Measurements from ENCODE around the gene CGB7. TPM values are rescaled to one million over a fixed set of nuclear protein-coding genes. Genes with fewer than 3 reads are reported as not detected.
"Not testable (repeated sequence)": the region's sequence is repeated elsewhere in the genome, so short reads cannot be mapped to it uniquely, and the experiment has no call there.

Gene CGB7
- total RNA-seq, 4 donors from 2014 or later = not detected

DNA sequence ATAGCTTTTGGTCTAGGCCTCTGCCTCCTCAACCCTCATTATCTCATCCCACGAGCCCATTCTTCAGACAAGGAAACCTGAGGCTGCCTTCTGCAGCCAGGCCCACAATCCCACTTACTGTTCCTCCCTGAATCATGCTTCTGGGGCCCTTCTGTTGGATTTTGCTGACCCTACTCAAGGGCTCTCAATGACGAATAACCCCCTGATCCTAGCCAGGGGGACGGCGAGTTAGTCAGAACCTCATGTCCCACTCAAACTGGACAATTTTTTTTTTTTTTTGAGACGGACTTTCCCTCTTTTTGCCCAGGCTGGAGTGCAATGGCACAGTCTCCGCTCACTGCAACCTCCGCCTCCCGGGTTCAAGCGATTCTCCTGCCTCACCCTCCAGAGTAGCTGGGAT lies 35.4 kb downstream of the CGB7 start:
- Histone ChIP-seq H3K4me1 (peaks cover 0 to 7% of the 10 kb centered on the region in 2 donors), H3K4me3 (no peak overlapping the region), H3K27me3 (no peaks in the 10 kb centered on the region), H3K36me3 (no peaks in the 10 kb centered on the region), H3K9me3 (no peaks in the 10 kb centered on the region), H3K27ac (no peak overlapping the region)
- intact Hi-C loops (cut with DNase I; ENCODE audit: low total_unique reads) = no loop called here
- no peak for DNase-seq
- TF ChIP-seq, protein P1, sequence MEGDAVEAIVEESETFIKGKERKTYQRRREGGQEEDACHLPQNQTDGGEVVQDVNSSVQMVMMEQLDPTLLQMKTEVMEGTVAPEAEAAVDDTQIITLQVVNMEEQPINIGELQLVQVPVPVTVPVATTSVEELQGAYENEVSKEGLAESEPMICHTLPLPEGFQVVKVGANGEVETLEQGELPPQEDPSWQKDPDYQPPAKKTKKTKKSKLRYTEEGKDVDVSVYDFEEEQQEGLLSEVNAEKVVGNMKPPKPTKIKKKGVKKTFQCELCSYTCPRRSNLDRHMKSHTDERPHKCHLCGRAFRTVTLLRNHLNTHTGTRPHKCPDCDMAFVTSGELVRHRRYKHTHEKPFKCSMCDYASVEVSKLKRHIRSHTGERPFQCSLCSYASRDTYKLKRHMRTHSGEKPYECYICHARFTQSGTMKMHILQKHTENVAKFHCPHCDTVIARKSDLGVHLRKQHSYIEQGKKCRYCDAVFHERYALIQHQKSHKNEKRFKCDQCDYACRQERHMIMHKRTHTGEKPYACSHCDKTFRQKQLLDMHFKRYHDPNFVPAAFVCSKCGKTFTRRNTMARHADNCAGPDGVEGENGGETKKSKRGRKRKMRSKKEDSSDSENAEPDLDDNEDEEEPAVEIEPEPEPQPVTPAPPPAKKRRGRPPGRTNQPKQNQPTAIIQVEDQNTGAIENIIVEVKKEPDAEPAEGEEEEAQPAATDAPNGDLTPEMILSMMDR (IDR thresholded peaks at IDR 0.05) = no peak

DNA sequence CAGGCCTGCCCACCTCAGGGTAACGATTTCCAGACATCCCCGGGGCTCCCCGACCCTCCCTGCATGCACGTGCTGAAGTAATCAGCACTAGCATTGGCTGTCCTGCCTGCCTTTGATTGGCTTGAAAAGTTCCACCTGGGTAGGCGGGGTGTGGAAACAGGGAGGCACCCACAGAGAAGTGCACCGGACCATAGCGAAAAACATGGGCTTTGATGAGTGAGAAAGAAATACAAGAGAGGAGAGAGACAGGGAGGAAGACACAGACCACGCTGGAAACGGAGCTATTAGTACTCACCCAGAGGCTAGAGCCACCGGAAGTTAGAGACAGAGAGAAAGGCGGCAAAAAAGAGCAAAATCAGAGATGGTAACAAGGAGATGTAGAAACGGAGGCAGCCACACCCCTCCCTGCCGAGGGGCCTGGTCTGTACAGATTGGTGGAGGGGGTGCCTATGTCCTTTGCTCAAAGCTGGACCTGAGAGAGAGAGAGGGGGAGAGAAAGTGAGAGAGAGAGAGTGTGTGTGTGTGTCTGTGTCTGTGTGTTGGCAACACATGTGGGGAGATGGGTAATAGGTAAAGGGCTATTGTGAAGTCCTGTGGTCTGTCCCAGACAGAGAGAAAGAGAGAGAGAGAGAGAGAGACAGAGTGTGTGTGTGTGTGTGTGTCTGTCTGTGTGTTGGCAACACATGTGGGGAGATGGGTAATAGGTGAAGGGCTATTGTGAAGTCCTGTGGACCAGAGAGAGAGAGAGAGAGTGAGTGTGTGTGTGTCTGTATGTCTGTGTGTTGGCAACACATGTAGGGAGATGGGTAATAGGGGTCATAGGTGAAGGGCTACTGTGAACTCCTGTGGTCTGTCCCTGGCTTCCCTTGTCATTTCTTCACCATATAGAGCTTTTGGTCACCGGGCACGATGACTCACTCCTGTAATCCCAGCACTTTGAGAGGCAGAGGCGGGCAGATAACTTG lies 36.3 kb downstream of the CGB7 start:
- Histone ChIP-seq H3K36me3 (no peaks in the 10 kb centered on the region), H3K9me3 (no peaks in the 10 kb centered on the region), H3K4me3 (no peak overlapping the region), H3K27me3 (no peaks in the 10 kb centered on the region), H3K4me1 (peaks cover 0 to 7% of the 10 kb centered on the region in 2 donors), H3K27ac (no peak overlapping the region)
- no peak for TF ChIP-seq POLR2A (IDR thresholded peaks at IDR 0.05)
- TF ChIP-seq, protein P1 (IDR thresholded peaks at IDR 0.05) = no peak
- DNase-seq = no peak
- intact Hi-C loops (cut with DNase I; ENCODE audit: low total_unique reads) = no loop called here

DNA sequence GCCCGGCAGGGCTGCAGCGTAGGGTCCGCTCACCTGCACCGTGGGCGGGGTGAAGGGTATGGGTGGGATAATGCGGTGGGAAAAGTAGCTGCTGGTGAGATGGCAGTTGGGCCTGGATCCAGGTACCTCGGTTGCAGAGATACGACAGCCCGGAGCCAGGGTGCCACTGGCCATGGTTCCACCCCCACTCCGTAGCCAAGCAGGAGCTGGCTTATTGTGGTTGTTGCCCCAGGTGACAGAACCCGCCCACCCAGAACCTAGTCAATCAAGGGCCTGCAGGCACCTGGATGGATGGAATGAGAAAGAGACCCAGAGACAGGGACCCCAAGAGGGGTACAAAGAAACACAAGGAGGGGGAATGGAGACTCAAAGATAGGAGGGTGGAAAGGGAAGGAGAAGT lies 37.2 kb downstream of the CGB7 start:
- DNase-seq = no peak
- no peaks in the 10 kb centered on the region for H3K36me3 ChIP-seq
- TF ChIP-seq, protein P1 (IDR thresholded peaks at IDR 0.05) = no peak
- no peaks in the 10 kb centered on the region for H3K9me3 ChIP-seq
- H3K4me1 ChIP-seq = peaks cover 0 to 7% of the 10 kb centered on the region in 2 donors
- no peaks in the 10 kb centered on the region for H3K27me3 ChIP-seq
- no peak overlapping the region for H3K27ac ChIP-seq
- intact Hi-C loops (cut with DNase I; ENCODE audit: low total_unique reads) = no loop called here
- H3K4me3 ChIP-seq = no peak overlapping the region

DNA sequence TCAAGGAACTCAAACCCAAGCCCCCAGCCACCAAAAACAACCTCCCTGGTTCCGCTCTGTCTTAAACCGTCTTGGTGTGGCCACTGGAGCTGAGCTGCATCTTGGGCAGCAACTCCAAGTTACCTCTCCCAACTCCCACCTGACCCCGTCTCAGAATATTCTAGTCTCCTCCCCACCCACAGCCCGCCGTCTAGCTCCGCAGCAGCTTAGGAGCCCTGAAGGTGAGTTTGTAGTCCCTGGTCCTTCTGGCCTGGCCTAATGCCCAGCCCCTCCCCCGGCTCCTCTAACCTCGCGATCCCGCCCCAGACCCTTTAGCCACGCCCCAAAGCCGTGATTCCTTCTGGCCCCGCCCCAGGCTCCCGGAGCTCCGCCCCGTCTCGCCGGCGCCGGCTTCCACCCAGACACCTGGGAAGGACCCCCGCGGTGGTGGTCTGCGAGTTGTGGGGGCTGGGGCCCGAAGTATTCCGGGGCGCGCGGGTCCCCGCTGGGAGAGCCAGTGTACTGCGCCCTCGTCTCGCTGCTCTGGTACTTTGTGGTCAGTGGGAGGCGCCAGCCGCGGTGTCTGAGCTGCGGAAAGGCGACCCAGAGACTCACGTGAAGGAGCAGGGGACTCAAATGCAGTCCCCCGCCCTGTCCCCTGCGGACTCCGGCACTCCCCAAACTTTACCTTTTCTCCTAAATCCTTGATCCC lies 38.2 kb downstream of the CGB7 start:
- peak overlapping the region in 1 of 2 donors; percentile 30 for H3K4me3 ChIP-seq
- TF ChIP-seq POLR2A (IDR thresholded peaks at IDR 0.05) = no peak
- TF ChIP-seq, protein P1 (IDR thresholded peaks at IDR 0.05) = no peak

DNA sequence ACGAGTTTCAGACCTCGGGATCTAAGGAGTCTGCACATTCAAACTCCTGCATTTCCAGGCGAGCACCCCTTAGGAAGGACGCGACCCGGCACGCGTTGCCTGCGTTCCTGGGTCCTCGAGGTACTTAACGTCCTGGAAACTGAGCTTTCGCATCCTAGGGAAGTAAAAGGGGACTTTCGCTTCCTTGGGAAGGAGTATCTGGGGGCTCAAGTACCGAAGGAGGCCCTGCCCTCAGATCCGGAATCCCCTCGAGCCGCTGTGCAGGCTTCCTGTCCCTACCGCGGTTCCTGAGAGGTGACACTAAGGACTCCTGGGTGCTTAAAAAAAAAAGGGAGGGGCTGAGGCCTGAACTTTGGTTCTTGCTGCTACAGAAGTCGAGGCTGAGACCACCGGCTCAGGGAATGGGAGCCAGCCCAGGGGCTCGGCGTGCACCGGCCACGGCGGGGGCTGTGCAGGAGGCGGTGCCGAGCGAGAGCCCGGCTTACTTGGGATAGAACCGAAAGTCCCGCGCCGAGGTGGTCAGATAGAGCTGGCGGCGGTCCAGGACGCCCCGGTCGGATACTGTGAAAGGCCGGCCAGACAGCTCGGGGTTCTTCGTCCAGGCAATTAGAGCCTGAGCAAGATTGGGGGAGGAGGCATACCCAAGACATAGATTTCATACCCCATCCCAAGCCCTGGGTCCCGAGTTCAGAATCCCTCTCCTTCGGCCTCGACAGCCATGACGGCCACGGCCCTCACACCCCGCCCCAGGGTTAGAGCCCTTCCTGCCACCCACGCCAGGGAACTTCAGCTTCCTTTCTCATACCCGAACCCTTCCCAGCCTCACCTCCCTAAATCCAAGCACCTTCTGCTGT lies 38.9 kb downstream of the CGB7 start:
- H3K36me3 ChIP-seq; H3K27ac ChIP-seq; DNase-seq; H3K9me3 ChIP-seq; H3K4me1 ChIP-seq; intact Hi-C loops (cut with DNase I; ENCODE audit: low total_unique reads); H3K27me3 ChIP-seq: not testable (repeated sequence)
- H3K4me3 ChIP-seq = peak overlapping the region; percentile 30 to 31

More for the DNA sequence above, 38.2 kb downstream of the CGB7 start:
- no peaks in the 10 kb centered on the region for H3K9me3 ChIP-seq
- peak; percentile 35 to 64 for DNase-seq
- no peaks in the 10 kb centered on the region for H3K27me3 ChIP-seq
- intact Hi-C loops (cut with DNase I; ENCODE audit: low total_unique reads) = no loop called here
- H3K27ac ChIP-seq = no peak overlapping the region
- H3K4me1 ChIP-seq = peaks cover 0 to 7% of the 10 kb centered on the region in 2 donors
- H3K36me3 ChIP-seq = no peaks in the 10 kb centered on the region
